Lower lobe of right lung (tissue), 2 donors: Measurements from ENCODE around the gene DHX40. TPM values are rescaled to one million over a fixed set of nuclear protein-coding genes. Genes with fewer than 3 reads are reported as not detected.

Experiments
- ATAC-seq, 2 donors: fragments of 200-7000 bp; cut with Tn5 transposase; one replicate each; pipeline ENCODE4 v1.9.1; 2020 to 2022; ENCODE audit warnings: mild to moderate bottlenecking in 2 of 2, moderate library complexity in 2 of 2
- DNase-seq: peaks from one replicate; pipeline ENCODE4 v3.0.0-alpha.2; 2020
- H3K27ac ChIP-seq: fragments of 200-600 bp; one replicate; pipeline ENCODE4 v1.8.0; 2022
- H3K27me3 ChIP-seq: fragments of 200-600 bp; one replicate; pipeline ENCODE4 v1.8.0; 2022; ENCODE audit warnings: low read depth
- H3K36me3 ChIP-seq: fragments of 200-600 bp; one replicate; pipeline ENCODE4 v1.8.0; 2022; ENCODE audit warnings: mild to moderate bottlenecking
- H3K4me1 ChIP-seq: fragments of 200-600 bp; one replicate; pipeline ENCODE4 v1.8.0; 2022
- H3K4me3 ChIP-seq: fragments of 200-600 bp; one replicate; pipeline ENCODE4 v1.8.0; 2022; ENCODE audit warnings: mild to moderate bottlenecking
- H3K9me3 ChIP-seq: fragments of 200-600 bp; one replicate; pipeline ENCODE4 v1.8.0; 2022
- CTCF ChIP-seq: fragments of 200-600 bp; IDR thresholded peaks from one replicate; pipeline ENCODE4 v1.8.0; 2022; ENCODE audit warnings: antibody characterized with exemption, mild to moderate bottlenecking
- intact Hi-C: fragments of 100-400 bp; cut with DNase I; formaldehyde crosslinking; loops from one replicate; pipeline ENCODE4 v1.11.0; 2022
- total RNA-seq: library from RNA; stranded (reverse); fragmentation: NEBNext Ultra II Directional; extraction: Animal tissue kit (Norgen Biotek cat#: 25700); gene quantifications from one replicate; pipeline ENCODE4 v1.2.1, GENCODE V29; 2021
- donor health status: DM: no; HTN: yes; CAD: no; lungs with severe emphysema.

DHX40 gene
- total RNA-seq, 1 donor from 2014 or later = 32.3 TPM

- Histone ChIP-seq H3K27me3 (no peaks in the 10 kb centered on the region), H3K4me3 (peak overlapping the region; percentile 74), H3K9me3 (no peaks in the 10 kb centered on the region), H3K4me1 (peaks cover 70% of the 10 kb centered on the region), H3K27ac (no peak overlapping the region), H3K36me3 (no peaks in the 10 kb centered on the region)
- ATAC-seq (no peak), DNase-seq (no peak)
- TF ChIP-seq CTCF = no peak
- intact Hi-C loops = no loop called here
Measured at GRCh38 chr17:59621771-59622170, 56.4 kb downstream of the DHX40 start.

GRCh38 chr17:59623151-59623550 lies 57.7 kb downstream of the DHX40 start:
- intact Hi-C loops = no loop called here
- ATAC-seq = no peak
- no peaks in the 10 kb centered on the region for H3K36me3 ChIP-seq
- no peaks in the 10 kb centered on the region for H3K27me3 ChIP-seq
- H3K4me3 ChIP-seq = peak overlapping the region; percentile 0
- TF ChIP-seq CTCF = no peak
- DNase-seq = no peak
- no peaks in the 10 kb centered on the region for H3K9me3 ChIP-seq
- H3K4me1 ChIP-seq = peaks cover 75% of the 10 kb centered on the region
- no peak overlapping the region for H3K27ac ChIP-seq

- no peak for ATAC-seq
- Histone ChIP-seq H3K27me3 (no peaks in the 10 kb centered on the region), H3K4me1 (peaks cover 92% of the 10 kb centered on the region), H3K9me3 (no peaks in the 10 kb centered on the region), H3K36me3 (no peaks in the 10 kb centered on the region), H3K27ac (no peak overlapping the region), H3K4me3 (no peak overlapping the region)
- no peak for DNase-seq
- intact Hi-C loops = no loop called here
- TF ChIP-seq CTCF = no peak
Measured at GRCh38 chr17:59626756-59627155, 61.3 kb downstream of the DHX40 start.

GRCh38 chr17:59627274-59627673 lies 61.9 kb downstream of the DHX40 start:
- TF ChIP-seq CTCF = no peak
- intact Hi-C loops = no loop called here

GRCh38 chr17:59627770-59628171 lies 62.4 kb downstream of the DHX40 start:
- no peak overlapping the region for H3K4me3 ChIP-seq
- H3K9me3 ChIP-seq = no peaks in the 10 kb centered on the region
- H3K27me3 ChIP-seq = no peaks in the 10 kb centered on the region
- ATAC-seq = no peak
- peaks cover 83% of the 10 kb centered on the region for H3K4me1 ChIP-seq
- intact Hi-C loops = no loop called here
- peak overlapping the region; percentile 1 for H3K27ac ChIP-seq
- DNase-seq = no peak
- no peaks in the 10 kb centered on the region for H3K36me3 ChIP-seq
- no peak for TF ChIP-seq CTCF

More at GRCh38 chr17:59627274-59627673, 61.9 kb downstream of the DHX40 start:
- H3K36me3 ChIP-seq = no peaks in the 10 kb centered on the region
- H3K4me1 ChIP-seq = peaks cover 88% of the 10 kb centered on the region
- H3K27ac ChIP-seq = peak overlapping the region; percentile 1
- H3K27me3 ChIP-seq = no peaks in the 10 kb centered on the region
- H3K9me3 ChIP-seq = no peaks in the 10 kb centered on the region
- DNase-seq (no peak), ATAC-seq (no peak)
- no peak overlapping the region for H3K4me3 ChIP-seq

GRCh38 chr17:59629174-59629573 lies 63.8 kb downstream of the DHX40 start:
- no peak for DNase-seq
- no peak for TF ChIP-seq CTCF
- Histone ChIP-seq H3K27ac (no peak overlapping the region), H3K4me3 (no peak overlapping the region), H3K36me3 (no peaks in the 10 kb centered on the region), H3K9me3 (no peaks in the 10 kb centered on the region), H3K4me1 (peaks cover 83% of the 10 kb centered on the region), H3K27me3 (no peaks in the 10 kb centered on the region)
- ATAC-seq = no peak
- intact Hi-C loops = no loop called here
